Bronchial epithelial cell (primary cell): ENCODE data around the gene PTMA. TPM values are rescaled to one million over a fixed set of nuclear protein-coding genes. Genes with fewer than 3 reads are reported as not detected.

Experiments
- DNase-seq: peaks from one replicate; pipeline ENCODE4 v3.0.0-alpha.2; 2010; ENCODE audit warnings: low read depth
- FAIRE-seq: peaks from 2 replicates; lab custom pipeline; 2011; peaks lifted over from hg19 to GRCh38; lab: Jason Lieb, UNC
- H3K27me3 ChIP-seq: 2 replicates; pipeline ENCODE4 v1.5.1; 2011; ENCODE audit warnings: low read length; ENCODE audit not compliant: control insufficient read depth, insufficient read depth
- H3K36me3 ChIP-seq: 2 replicates; pipeline ENCODE4 v1.5.1; 2011; ENCODE audit warnings: low read length; ENCODE audit not compliant: control insufficient read depth, insufficient read depth
- H3K4me3 ChIP-seq: 2 replicates; pipeline ENCODE4 v1.5.1; 2011; ENCODE audit warnings: mild to moderate bottlenecking, low read depth, low read length, control low read depth
- total RNA-seq: library from RNA; depleted of rRNA; stranded (reverse); fragments of >200 nt; gene quantifications from 2 replicates; pipeline ENCODE4 v1.2.1, GENCODE V29; 2014
- TF ChIP-seq, protein P1 (sequence below): IDR thresholded peaks from 2 replicates; pipeline ENCODE4 v1.5.1; 2011; ENCODE audit warnings: mild to moderate bottlenecking, moderate library complexity, low read length, control low read depth, inconsistent platforms; ENCODE audit not compliant: insufficient read depth, severe bottlenecking

Gene PTMA
- total RNA-seq, 1 donor from 2014 or later: 388 TPM

DNA sequence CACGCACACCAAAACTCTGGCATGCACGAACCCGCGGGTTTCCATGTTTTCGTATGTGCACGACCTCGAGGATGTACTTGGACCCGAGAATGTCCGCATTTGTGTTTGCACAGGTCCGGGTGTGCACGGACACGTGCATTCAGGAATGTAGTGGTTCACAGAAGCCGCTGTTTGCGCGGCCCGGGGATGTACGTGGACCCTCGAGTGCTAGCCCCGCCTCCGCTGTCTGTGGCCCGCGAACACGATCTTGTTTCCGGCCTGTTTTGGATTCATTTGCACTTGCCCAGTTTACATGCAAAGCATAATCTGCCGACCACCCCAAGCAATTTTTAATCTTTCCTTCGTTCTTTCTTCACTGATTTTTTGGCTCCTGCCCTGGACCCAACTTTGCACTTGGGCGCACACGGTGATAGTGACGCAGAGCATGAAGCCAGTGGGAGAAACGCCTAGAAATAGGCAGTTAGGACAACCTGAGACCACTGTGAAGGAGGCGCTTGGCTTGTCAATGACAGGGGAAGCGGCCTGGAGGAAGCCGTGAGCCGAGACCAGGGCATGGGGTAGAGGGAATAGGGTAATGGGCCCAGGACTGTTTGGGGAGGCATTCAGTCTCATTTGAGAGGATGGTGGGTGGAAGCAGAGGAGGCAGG, 45.4 kb upstream of the PTMA start:
- H3K27me3 ChIP-seq: no peaks in the 10 kb centered on the region
- TF ChIP-seq, protein P1, sequence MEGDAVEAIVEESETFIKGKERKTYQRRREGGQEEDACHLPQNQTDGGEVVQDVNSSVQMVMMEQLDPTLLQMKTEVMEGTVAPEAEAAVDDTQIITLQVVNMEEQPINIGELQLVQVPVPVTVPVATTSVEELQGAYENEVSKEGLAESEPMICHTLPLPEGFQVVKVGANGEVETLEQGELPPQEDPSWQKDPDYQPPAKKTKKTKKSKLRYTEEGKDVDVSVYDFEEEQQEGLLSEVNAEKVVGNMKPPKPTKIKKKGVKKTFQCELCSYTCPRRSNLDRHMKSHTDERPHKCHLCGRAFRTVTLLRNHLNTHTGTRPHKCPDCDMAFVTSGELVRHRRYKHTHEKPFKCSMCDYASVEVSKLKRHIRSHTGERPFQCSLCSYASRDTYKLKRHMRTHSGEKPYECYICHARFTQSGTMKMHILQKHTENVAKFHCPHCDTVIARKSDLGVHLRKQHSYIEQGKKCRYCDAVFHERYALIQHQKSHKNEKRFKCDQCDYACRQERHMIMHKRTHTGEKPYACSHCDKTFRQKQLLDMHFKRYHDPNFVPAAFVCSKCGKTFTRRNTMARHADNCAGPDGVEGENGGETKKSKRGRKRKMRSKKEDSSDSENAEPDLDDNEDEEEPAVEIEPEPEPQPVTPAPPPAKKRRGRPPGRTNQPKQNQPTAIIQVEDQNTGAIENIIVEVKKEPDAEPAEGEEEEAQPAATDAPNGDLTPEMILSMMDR: no peak
- H3K4me3 ChIP-seq: peak overlapping the region; percentile 33
- H3K36me3 ChIP-seq: no peaks in the 10 kb centered on the region
- DNase-seq (no peak), FAIRE-seq (no peak)

DNA sequence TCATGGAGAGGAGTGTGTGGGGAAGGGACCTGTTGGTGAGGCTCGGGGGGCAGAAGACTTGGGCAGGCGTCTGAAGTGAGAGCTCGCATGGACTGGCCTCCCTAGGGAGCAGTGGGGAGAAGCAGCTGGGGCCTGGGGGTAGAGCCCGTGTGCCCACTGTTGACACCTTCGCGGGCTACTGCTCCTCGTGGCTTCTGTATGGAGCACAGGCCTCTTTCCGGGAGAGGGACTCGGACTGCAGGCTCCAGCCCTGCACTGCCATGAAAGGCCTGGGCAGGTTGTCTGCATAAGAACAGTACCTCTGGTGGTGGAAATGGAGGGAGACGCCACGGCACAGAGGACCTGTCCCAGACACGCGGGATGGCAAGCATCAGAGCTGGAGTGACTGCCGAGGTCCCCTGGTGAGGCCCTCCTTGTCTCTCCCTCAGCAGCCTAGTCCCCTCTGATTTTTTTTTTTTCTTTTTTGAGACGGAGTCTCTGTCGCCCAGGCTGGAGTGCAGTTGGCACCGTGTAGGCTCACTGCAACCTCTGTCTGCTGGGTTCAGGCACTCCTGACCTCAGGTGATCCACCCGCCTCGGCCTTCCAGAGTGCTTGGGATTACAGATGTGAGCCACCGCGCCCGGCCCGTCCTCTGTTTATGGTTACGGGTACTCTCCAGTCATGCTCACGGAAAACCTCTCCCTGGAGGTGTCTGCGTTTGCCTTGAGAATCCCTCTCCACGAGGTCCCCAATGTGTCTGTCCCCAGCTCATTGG, 44.7 kb upstream of the PTMA start:
- H3K27me3 ChIP-seq: no peaks in the 10 kb centered on the region
- no peaks in the 10 kb centered on the region for H3K36me3 ChIP-seq
- TF ChIP-seq, protein P1: no peak
- FAIRE-seq (no peak), DNase-seq (no peak)
- no peak overlapping the region for H3K4me3 ChIP-seq

DNA sequence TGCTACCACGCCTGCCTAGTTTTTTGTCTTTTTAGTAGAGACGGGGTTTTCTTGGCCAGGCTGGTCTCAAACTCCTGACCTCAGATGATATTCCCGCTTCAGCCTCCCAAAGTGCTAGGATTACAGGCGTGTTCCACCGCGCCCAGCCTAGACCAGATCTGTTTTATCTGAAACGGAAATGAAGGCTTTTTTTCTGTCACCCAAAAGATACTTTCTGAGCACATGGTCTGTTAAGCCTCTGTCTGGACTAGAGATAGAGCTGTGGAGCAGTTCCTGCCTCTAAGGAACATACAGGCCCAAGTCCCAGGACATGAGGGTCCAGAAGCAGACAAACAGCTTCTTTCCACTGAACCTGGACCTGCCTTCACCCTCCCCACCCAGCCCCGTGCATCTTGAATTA, 43.6 kb upstream of the PTMA start:
- DNase-seq (no peak), FAIRE-seq (no peak)
- Histone ChIP-seq H3K36me3 (no peaks in the 10 kb centered on the region), H3K4me3 (no peak overlapping the region), H3K27me3 (no peaks in the 10 kb centered on the region)
- TF ChIP-seq, protein P1: no peak

DNA sequence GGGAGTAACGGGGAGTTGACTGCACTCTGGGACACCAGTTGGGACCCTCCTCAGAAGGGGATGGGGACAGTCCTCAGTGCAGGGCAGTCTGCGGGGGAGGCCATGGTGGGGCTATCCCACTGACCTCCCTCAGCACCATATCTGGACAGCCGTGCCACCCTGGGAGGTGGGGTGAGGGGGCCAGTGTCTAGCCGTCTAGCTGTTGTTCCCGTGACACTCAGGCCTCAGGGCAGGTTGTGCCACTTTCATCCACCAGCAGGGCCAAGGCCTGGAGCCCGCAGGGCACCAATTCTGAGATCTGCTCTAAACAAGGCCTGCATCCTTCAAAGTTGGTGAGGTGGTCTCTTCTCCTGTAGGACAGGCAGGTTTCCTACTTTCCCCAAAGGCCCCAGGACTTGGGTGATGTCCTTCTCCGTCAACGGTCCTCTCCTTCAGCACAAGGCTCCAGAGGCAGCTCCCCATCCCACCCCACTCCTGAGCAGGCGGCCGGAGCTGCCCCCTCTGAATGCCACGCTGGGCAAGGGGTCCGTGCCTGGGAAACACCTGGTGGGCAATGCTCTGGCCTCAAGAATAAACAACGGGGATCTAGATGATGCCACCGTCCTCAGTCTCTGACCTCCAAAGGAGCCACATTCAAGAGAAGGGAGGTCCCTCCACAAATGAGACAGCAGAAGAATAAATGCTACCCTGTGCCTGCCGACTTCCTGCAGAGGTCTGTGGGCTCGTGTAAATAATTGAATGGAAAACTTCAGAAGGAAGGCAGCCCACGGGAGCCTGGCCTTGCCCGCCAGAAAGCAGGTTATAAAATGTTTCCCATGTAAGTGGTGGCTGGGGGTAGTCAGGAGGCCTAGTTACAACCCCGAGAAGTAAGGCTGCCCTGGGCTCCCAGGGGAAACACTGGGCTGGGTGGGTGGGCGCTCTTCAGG, 42.8 kb upstream of the PTMA start:
- Histone ChIP-seq H3K36me3 (no peaks in the 10 kb centered on the region), H3K27me3 (no peaks in the 10 kb centered on the region), H3K4me3 (peak overlapping the region; percentile 33)
- TF ChIP-seq, protein P1: no peak
- no peak for FAIRE-seq
- DNase-seq: no peak

DNA sequence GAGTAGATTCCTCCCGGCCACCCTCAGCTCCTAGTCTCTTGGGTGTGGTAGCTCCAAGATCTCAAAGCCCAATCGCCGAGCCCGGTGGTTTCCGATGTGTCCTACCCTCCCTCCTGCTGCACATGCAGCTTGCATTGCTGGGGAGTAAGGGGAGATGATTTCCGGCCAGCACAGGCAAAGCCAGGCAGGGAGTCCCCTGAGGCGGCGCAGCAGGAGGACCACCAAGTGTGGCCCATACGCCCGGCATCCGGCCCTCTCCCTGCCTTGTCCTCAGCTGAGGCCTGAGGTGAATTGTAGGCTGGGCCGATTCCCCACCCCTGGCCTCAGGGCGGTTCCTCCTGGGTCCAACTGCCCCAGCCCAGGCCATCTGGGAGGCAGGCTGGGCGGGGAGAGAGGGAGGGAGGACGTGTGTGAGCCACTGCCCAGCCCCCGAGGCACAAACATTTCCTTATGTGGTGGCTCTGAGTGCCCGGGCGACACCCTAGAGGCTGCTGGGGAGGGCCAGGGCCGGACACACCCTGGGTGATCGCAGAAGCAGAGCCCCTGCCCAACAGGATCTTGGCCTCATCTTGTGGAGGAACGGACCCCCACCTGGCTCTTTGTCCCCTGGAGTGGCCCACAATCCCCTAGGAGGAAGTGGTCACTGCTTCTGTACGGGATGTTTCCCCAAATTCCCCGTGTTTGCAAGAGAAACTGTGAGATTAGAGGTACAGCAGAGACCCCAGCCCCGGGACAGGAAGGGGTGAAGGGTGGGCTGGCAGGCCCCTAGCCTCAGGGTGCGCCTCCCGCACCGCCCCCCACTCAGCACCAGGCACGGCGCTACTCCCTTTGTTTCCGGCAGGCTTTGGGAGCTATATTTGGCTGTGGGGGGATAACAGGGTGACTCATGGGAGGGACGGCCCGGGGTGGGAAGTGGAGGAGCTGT, 41.9 kb upstream of the PTMA start:
- peak; percentile 59 for DNase-seq
- TF ChIP-seq, protein P1: no peak

More for the DNA sequence above, 41.9 kb upstream of the PTMA start:
- Histone ChIP-seq H3K4me3 (peak overlapping the region; percentile 33), H3K27me3 (no peaks in the 10 kb centered on the region), H3K36me3 (no peaks in the 10 kb centered on the region)
- FAIRE-seq: no peak
